B cell (primary cell): Measurements from ENCODE around the gene KEL. TPM values are rescaled to one million over a fixed set of nuclear protein-coding genes. Genes with fewer than 3 reads are reported as not detected.

Experiments used
- ATAC-seq: fragments of 200-7000 bp; cut with Tn5 transposase; one replicate; pipeline ENCODE4 v1.10.0; 2021; ENCODE audit warnings: low read depth, mild to moderate bottlenecking, moderate number of reproducible peaks, moderate library complexity
- CTCF ChIA-PET: fragments of 350-600 bp; sonication (Branson Sonifier 250); formaldehyde crosslinking; loops from one replicate; lab custom pipeline; 2021; ENCODE audit warnings: antibody characterized with exemption, inconsistent platforms; lab: Charles Lee
- POLR2A ChIA-PET: fragments of 350-600 bp; sonication (Branson Sonifier 250); formaldehyde crosslinking; loops from one replicate; lab custom pipeline; 2021; ENCODE audit warnings: antibody characterized with exemption; lab: Charles Lee
- DNase-seq: peaks from one replicate; pipeline ENCODE4 v3.0.0; 2013
- H2AFZ ChIP-seq: 2 replicates; pipeline ENCODE4 v1.6.1; 2012; ENCODE audit warnings: mild to moderate bottlenecking, low read depth, low read length; ENCODE audit not compliant: insufficient read depth, poor library complexity, severe bottlenecking
- H3K27ac ChIP-seq, 2 donors: 1 replicate in 1 of 2; 2 replicates in 1 of 2; pipeline ENCODE4 v1.5.1; 2012 to 2013; ENCODE audit warnings: low read length in 2 of 2, mild to moderate bottlenecking in 2 of 2, moderate library complexity in 1 of 2
- H3K27me3 ChIP-seq, 4 experiments: fragments of 200-600 bp in 1 of 4; sonication (generic) in 1 of 4; replicated peaks in 1 of 4; 1 replicate in 2 of 4; 2 replicates in 2 of 4; pipeline versions ENCODE4 v1.6.1 to v1.7.0; 2013 to 2016; ENCODE audit warnings: low read length in 3 of 4, mild to moderate bottlenecking in 2 of 4, mixed read lengths in 1 of 4, moderate library complexity in 1 of 4; ENCODE audit not compliant: insufficient read depth in 4 of 4, control insufficient read depth in 3 of 4; ENCODE audit errors: control extremely low read depth in 1 of 4
- H3K36me3 ChIP-seq, 2 experiments: replicated peaks in 1 of 2; 1 replicate in 1 of 2; 2 replicates in 1 of 2; pipeline versions ENCODE4 v1.6.1 to v1.7.1; 2013; ENCODE audit warnings: low read length in 1 of 2; ENCODE audit not compliant: insufficient read depth in 2 of 2, control insufficient read depth in 1 of 2; ENCODE audit errors: control extremely low read depth in 1 of 2, extremely low read depth in 1 of 2
- H3K4me1 ChIP-seq, 2 donors: fragments of 200-600 bp in 1 of 2; sonication (generic) in 1 of 2; 1 replicate in 1 of 2; 2 replicates in 1 of 2; pipeline versions ENCODE4 v1.5.1 to v1.6.1; 2013 to 2017; ENCODE audit warnings: low read length in 2 of 2; ENCODE audit not compliant: control insufficient read depth in 2 of 2, insufficient read depth in 2 of 2
- H3K4me2 ChIP-seq: replicated peaks from 2 replicates; pipeline ENCODE3; 2012; ENCODE audit warnings: mild to moderate bottlenecking, low read depth, low read length; ENCODE audit not compliant: poor library complexity, severe bottlenecking
- H3K4me3 ChIP-seq, 5 experiments: fragments of 200-600 bp in 1 of 5; sonication (generic) in 1 of 5; 1 replicate in 3 of 5; 2 replicates in 2 of 5; pipeline versions ENCODE4 v1.5.1 to v1.7.0; 2011 to 2016; ENCODE audit warnings: low read length in 4 of 5, mild to moderate bottlenecking in 4 of 5, low read depth in 2 of 5, control low read depth in 1 of 5, moderate library complexity in 1 of 5; ENCODE audit not compliant: insufficient read depth in 1 of 5; ENCODE audit errors: control extremely low read depth in 1 of 5, extremely low read depth in 1 of 5
- H3K79me2 ChIP-seq: fragments of 200-600 bp; sonication (generic); one replicate; pipeline ENCODE4 v1.6.0; 2016; ENCODE audit warnings: low read length; ENCODE audit not compliant: control insufficient read depth, insufficient read depth
- H3K9ac ChIP-seq: fragments of 200-600 bp; sonication (generic); 2 replicates; pipeline ENCODE4 v1.6.1; 2017; ENCODE audit warnings: mild to moderate bottlenecking, low read length, moderate library complexity
- H3K9me3 ChIP-seq, 3 donors: one replicate each; pipeline versions ENCODE4 v1.6.1 to v1.7.1; 2013; ENCODE audit warnings: low read length in 2 of 3; ENCODE audit not compliant: control insufficient read depth in 2 of 3, insufficient read depth in 1 of 3; ENCODE audit errors: control extremely low read depth in 1 of 3
- H4K20me1 ChIP-seq: 2 replicates; pipeline ENCODE4 v1.6.0; 2012; ENCODE audit warnings: mild to moderate bottlenecking, low read length; ENCODE audit not compliant: insufficient read depth, control insufficient read depth, poor library complexity, severe bottlenecking
- H3K27ac Mint-ChIP-seq: one replicate; pipeline ENCODE4 v1.8.0; 2021; ENCODE audit warnings: mixed read lengths
- H3K27me3 Mint-ChIP-seq: one replicate; pipeline ENCODE4 v1.8.0; 2021; ENCODE audit warnings: mixed read lengths
- H3K4me1 Mint-ChIP-seq: one replicate; pipeline ENCODE4 v1.8.0; 2021; ENCODE audit warnings: mixed read lengths
- H3K4me3 Mint-ChIP-seq: one replicate; pipeline ENCODE4 v1.8.0; 2021; ENCODE audit warnings: mixed read lengths
- H3K9me3 Mint-ChIP-seq: one replicate; pipeline ENCODE4 v1.8.0; 2022; ENCODE audit warnings: mixed read lengths; ENCODE audit not compliant: insufficient read depth
- EZH2 ChIP-seq: IDR thresholded peaks from 2 replicates; pipeline ENCODE4 v1.6.1; 2012; ENCODE audit warnings: borderline replicate concordance, low read depth, mild to moderate bottlenecking, moderate library complexity, low read length; ENCODE audit not compliant: insufficient read depth, poor library complexity, severe bottlenecking
- WGBS: methylation state at CpG from one replicate; pipeline ENCODE4 v1.1.5; 2013; ENCODE audit warnings: missing lambda C conversion rate; ENCODE audit not compliant: insufficient coverage; 5-methylcytosine and 5-hydroxymethylcytosine counted together
- intact Hi-C: fragments of 100-400 bp; cut with micrococcal nuclease; formaldehyde crosslinking; loops from one replicate; pipeline ENCODE4 v1.10.0; 2022
- polyA plus RNA-seq: library from polyadenylated mRNA; depleted of rRNA; stranded (reverse); fragments of >200 nt; gene quantifications from 2 replicates; pipeline ENCODE4 v1.2.3, GENCODE V29; 2012
- total RNA-seq, 2 donors: library from RNA; stranded (reverse); fragments of 120-200 nt in 1 of 2; gene quantifications; 1 replicate in 1 of 2; 2 replicates in 1 of 2; pipeline versions ENCODE4 v1.2.3 to v1.2.4, GENCODE V29; 2013 to 2022
- TF ChIP-seq, protein P1 (sequence below): fragments of 200-600 bp; IDR thresholded peaks from one replicate; pipeline ENCODE4 v1.8.0; 2022; ENCODE audit warnings: antibody characterized with exemption, mild to moderate bottlenecking

The KEL gene
- total and polyA plus RNA-seq, 2 donors (not counting 1 experiment from before 2014, with no cell fraction given): 0.27 to 0.71 TPM

DNA sequence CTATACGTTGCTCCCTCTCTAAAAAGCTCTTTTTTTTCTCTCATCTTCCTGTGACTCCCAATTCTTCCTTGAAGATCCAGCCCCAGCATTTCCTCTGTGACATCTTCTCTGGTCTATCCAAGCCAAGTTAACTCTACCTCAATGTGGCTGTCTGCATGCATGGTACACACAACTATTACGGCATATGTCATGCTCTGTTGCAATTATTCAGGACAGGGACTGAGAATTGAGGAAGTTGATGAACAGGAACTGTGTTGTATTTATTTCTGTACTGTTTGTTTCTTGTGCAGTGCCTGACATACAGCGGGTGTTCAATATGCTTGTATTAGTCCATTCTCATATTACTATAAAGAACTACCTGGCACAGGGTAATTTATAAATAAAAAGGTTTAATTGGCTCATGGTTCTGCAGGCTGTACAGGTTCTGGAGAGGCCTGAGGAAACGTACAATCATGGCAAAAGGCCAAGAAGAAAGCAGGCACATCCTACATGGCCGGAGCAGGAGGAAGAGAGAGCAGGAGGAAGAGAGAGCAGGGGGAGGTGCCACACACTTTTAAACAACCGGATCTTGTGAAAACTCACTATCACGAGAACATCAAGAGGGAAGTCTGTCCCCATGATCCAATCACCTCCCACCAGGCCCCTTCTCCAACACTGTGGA, 34.9 kb downstream of the KEL start:
- Mint-ChIP-seq H3K27me3 (no peaks in the 10 kb centered on the region), H3K27ac (no peak overlapping the region), H3K4me1 (peaks cover 26% of the 10 kb centered on the region), H3K4me3 (peak overlapping the region; percentile 20), H3K9me3 (no peaks in the 10 kb centered on the region)
- no peak for TF ChIP-seq EZH2
- TF ChIP-seq, protein P1, sequence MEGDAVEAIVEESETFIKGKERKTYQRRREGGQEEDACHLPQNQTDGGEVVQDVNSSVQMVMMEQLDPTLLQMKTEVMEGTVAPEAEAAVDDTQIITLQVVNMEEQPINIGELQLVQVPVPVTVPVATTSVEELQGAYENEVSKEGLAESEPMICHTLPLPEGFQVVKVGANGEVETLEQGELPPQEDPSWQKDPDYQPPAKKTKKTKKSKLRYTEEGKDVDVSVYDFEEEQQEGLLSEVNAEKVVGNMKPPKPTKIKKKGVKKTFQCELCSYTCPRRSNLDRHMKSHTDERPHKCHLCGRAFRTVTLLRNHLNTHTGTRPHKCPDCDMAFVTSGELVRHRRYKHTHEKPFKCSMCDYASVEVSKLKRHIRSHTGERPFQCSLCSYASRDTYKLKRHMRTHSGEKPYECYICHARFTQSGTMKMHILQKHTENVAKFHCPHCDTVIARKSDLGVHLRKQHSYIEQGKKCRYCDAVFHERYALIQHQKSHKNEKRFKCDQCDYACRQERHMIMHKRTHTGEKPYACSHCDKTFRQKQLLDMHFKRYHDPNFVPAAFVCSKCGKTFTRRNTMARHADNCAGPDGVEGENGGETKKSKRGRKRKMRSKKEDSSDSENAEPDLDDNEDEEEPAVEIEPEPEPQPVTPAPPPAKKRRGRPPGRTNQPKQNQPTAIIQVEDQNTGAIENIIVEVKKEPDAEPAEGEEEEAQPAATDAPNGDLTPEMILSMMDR: no peak
- H3K4me1 ChIP-seq: peaks cover 23 to 24% of the 10 kb centered on the region in 2 donors
- H4K20me1 ChIP-seq: no peaks in the 10 kb centered on the region
- H2AFZ ChIP-seq: peak overlapping the region; percentile 37
- peak overlapping the region in 2 of 5 experiments; percentile 9 to 33 for H3K4me3 ChIP-seq
- H3K4me2 ChIP-seq: peak overlapping the region; percentile 56
- H3K36me3 ChIP-seq: no peaks in the 10 kb centered on the region
- 46% methylated on average over 3 of the region's 7 CpGs for WGBS
- CTCF ChIA-PET: no interaction called here
- H3K27ac ChIP-seq: peak overlapping the region in 1 of 2 donors; percentile 0
- POLR2A ChIA-PET: no interaction called here
- H3K79me2 ChIP-seq: no peaks in the 10 kb centered on the region
- H3K27me3 ChIP-seq: no peaks in the 10 kb centered on the region
- intact Hi-C loops: no loop called here
- ATAC-seq (peak; percentile 81), DNase-seq (peak; percentile 52)
- H3K9me3 ChIP-seq: no peaks in the 10 kb centered on the region
- peak overlapping the region; percentile 22 for H3K9ac ChIP-seq

DNA sequence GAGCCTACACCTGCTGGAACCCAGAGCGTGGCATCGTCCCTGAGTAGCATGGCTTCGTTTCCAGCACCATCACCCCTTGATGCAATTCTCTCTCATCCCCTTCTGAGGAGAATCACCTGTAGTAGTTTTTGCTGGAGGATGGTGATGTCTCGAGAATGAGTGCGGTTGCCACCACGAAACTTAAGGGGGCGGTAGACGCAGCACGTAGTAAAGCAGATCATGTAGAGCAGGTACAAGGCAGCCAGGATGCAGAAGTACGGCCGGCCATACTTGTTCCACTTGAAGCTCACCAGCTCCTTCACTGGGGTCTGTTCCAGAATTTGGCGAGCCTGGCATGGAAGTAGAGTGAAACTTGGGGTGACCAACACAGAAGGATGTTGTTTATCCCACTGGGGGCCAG, 36.8 kb downstream of the KEL start:
- POLR2A ChIA-PET: no interaction called here

More for the DNA sequence above, 36.8 kb downstream of the KEL start:
- no peak overlapping the region for H3K27ac Mint-ChIP-seq
- Histone ChIP-seq H3K4me2 (no peak overlapping the region), H3K27me3 (no peaks in the 10 kb centered on the region), H4K20me1 (no peaks in the 10 kb centered on the region), H2AFZ (no peak overlapping the region), H3K9ac (no peak overlapping the region), H3K4me1 (peaks cover 23 to 24% of the 10 kb centered on the region in 2 donors), H3K36me3 (no peaks in the 10 kb centered on the region), H3K79me2 (no peaks in the 10 kb centered on the region), H3K9me3 (no peaks in the 10 kb centered on the region), H3K4me3 (no peak overlapping the region), H3K27ac (no peak overlapping the region)
- CTCF ChIA-PET: interaction anchor here (0.8 to 1.1 kb wide), 2 partner anchors 43 to 44 kb away, joined by 3 to 4 read pairs; no protein-coding TSS in a partner anchor
- ATAC-seq (no peak), DNase-seq (no peak)
- no peaks in the 10 kb centered on the region for H3K27me3 Mint-ChIP-seq
- WGBS: 78% methylated on average over 7 of the region's 12 CpGs
- H3K4me1 Mint-ChIP-seq: peaks cover 26% of the 10 kb centered on the region
- intact Hi-C loops: no loop called here
- H3K4me3 Mint-ChIP-seq: no peak overlapping the region
- no peaks in the 10 kb centered on the region for H3K9me3 Mint-ChIP-seq
- TF ChIP-seq, protein P1: no peak
- TF ChIP-seq EZH2: no peak
